SK-N-SH treated with all-trans-retinoic acid at 6 μM for 48 hours (cell line): ENCODE results near the gene CCNB3.

Source experiments
- ATAC-seq: fragments of 200-7000 bp; cut with Tn5 transposase; 3 replicates; pipeline ENCODE4 v1.9.1; 2020; ENCODE audit warnings: mild to moderate bottlenecking, moderate library complexity
- ARNTL ChIP-seq: fragments of 450-650 bp; formaldehyde crosslinking; IDR thresholded peaks from 2 replicates; pipeline ENCODE4 v1.5.0; 2020; ENCODE audit warnings: low read depth, mild to moderate bottlenecking, moderate library complexity, borderline replicate concordance
- BACH2 ChIP-seq: fragments of 250-450 bp; sonication (Bioruptor Pico); IDR thresholded peaks from 2 replicates; pipeline ENCODE4 v1.9.0; 2021; ENCODE audit warnings: mild to moderate bottlenecking, borderline replicate concordance
- CSDC2 ChIP-seq: fragments of 250-450 bp; sonication (Bioruptor Pico); IDR thresholded peaks from 2 replicates; pipeline ENCODE4 v1.5.0; 2020; ENCODE audit warnings: mild to moderate bottlenecking, moderate library complexity
- CSRNP3 ChIP-seq: fragments of 250-450 bp; sonication (Bioruptor Pico); IDR thresholded peaks from 2 replicates; pipeline ENCODE4 v1.5.1; 2021; ENCODE audit warnings: mild to moderate bottlenecking, moderate library complexity
- ESRRG ChIP-seq: fragments of 250-450 bp; sonication (Bioruptor Pico); IDR thresholded peaks from 2 replicates; pipeline ENCODE4 v1.6.1; 2021; ENCODE audit warnings: mild to moderate bottlenecking
- GLIS3 ChIP-seq: fragments of 250-450 bp; sonication (Bioruptor Pico); IDR thresholded peaks from 2 replicates; pipeline ENCODE4 v1.5.0; 2020; ENCODE audit warnings: mild to moderate bottlenecking, moderate library complexity
- ISL1 ChIP-seq: fragments of 250-450 bp; sonication (Bioruptor Pico); IDR thresholded peaks from 2 replicates; pipeline ENCODE4 v2.1.2; 2022; ENCODE audit warnings: mild to moderate bottlenecking, moderate library complexity
- OSR1 ChIP-seq: fragments of 250-450 bp; sonication (Bioruptor Pico); IDR thresholded peaks from 2 replicates; pipeline ENCODE4 v1.8.0; 2022; ENCODE audit warnings: moderate library complexity, mild to moderate bottlenecking, inconsistent platforms
- PPARA ChIP-seq: fragments of 250-450 bp; sonication (Bioruptor Pico); IDR thresholded peaks from 2 replicates; pipeline ENCODE4 v1.5.0; 2020; ENCODE audit warnings: mild to moderate bottlenecking, borderline replicate concordance
- RARB ChIP-seq: fragments of 250-450 bp; sonication (Bioruptor Pico); IDR thresholded peaks from 2 replicates; pipeline ENCODE4 v1.8.0; 2021; ENCODE audit warnings: mild to moderate bottlenecking, moderate library complexity
- SNAI2 ChIP-seq: fragments of 250-450 bp; sonication (Bioruptor Pico); IDR thresholded peaks from 2 replicates; pipeline ENCODE4 v1.5.0; 2020; ENCODE audit warnings: mild to moderate bottlenecking, moderate library complexity
- TCF4 ChIP-seq: fragments of 250-450 bp; sonication (Bioruptor Pico); IDR thresholded peaks from 2 replicates; pipeline ENCODE4 v1.8.0; 2021; ENCODE audit warnings: mild to moderate bottlenecking, moderate library complexity, borderline replicate concordance
- TOX ChIP-seq: fragments of 250-450 bp; sonication (Bioruptor Pico); IDR thresholded peaks from 2 replicates; pipeline ENCODE4 v1.8.0; 2021; ENCODE audit warnings: mild to moderate bottlenecking, moderate library complexity, borderline replicate concordance
- TSHZ2 ChIP-seq: fragments of 250-450 bp; sonication (Bioruptor Pico); IDR thresholded peaks from 2 replicates; pipeline ENCODE4 v1.5.0; 2020; ENCODE audit warnings: mild to moderate bottlenecking, moderate library complexity
- ZC3H10 ChIP-seq: fragments of 250-450 bp; sonication (Bioruptor Pico); IDR thresholded peaks from 2 replicates; pipeline ENCODE4 v1.5.1; 2021; ENCODE audit warnings: mild to moderate bottlenecking, moderate library complexity
- ZFP3 ChIP-seq: fragments of 250-450 bp; sonication (Bioruptor Pico); IDR thresholded peaks from 2 replicates; pipeline ENCODE4 v1.5.0; 2020; ENCODE audit warnings: mild to moderate bottlenecking, moderate library complexity
- ZFP30 ChIP-seq: fragments of 450-650 bp; formaldehyde crosslinking; IDR thresholded peaks from 2 replicates; pipeline ENCODE4 v1.5.0; 2022; ENCODE audit warnings: mild to moderate bottlenecking, moderate library complexity
- ZNF565 ChIP-seq: fragments of 450-650 bp; formaldehyde crosslinking; conservative IDR thresholded peaks from 2 replicates; pipeline ENCODE4 v1.5.0; 2020; ENCODE audit warnings: low read depth, mild to moderate bottlenecking, moderate library complexity
- ZNF70 ChIP-seq: fragments of 450-650 bp; formaldehyde crosslinking; IDR thresholded peaks from 2 replicates; pipeline ENCODE4 v1.5.0; 2020; ENCODE audit warnings: mild to moderate bottlenecking, moderate library complexity
- ZNF8 ChIP-seq: fragments of 450-650 bp; formaldehyde crosslinking; IDR thresholded peaks from 2 replicates; pipeline ENCODE4 v1.5.0; 2020; ENCODE audit warnings: mild to moderate bottlenecking, moderate library complexity
- TF ChIP-seq, protein P1 (sequence below): fragments of 250-450 bp; sonication (Bioruptor Pico); IDR thresholded peaks from 2 replicates; pipeline ENCODE4 v1.5.1; 2020; ENCODE audit warnings: low read depth, mild to moderate bottlenecking, moderate library complexity
- TF ChIP-seq, protein P2 (sequence below): fragments of 250-450 bp; sonication (Bioruptor Pico); IDR thresholded peaks from 2 replicates; pipeline ENCODE4 v1.8.0; 2020; ENCODE audit warnings: mild to moderate bottlenecking, moderate library complexity, borderline replicate concordance

The CCNB3 gene

DNA sequence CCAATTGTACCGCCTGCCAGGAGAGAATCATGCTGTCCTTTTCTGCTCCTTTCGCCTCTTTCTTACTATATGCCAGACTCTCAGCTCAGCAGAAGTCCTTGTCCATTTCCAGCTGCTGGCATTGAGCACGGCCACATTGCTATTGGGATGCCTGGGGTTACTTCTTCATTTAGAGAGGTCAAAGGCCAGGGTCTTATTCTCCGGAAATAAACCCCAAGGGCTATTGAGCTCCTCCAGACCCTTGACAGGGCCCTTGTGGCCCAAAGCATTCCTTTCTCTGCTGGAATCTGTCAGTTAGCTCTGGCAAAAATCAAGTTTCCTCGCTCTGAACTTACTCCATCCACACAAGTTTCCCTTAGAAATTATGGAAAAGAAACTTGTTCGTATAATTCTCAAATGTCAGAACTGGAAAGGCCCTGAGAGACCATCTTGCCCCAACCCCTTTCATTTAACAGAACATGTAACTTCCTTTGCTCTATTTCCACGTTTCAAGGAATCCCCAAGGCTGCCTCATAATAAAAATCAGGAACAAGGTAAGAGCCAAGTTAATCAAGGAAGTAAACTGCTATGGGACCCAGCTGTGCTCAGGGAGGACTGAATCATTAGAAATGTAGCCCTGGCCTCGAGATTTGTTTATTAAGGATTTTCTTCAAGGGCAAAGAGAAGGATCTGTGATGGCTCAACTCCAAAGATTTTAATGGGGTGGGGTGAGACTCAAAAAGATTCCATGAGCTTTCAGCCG is 15.5 kb upstream of the CCNB3 start:
- TF ChIP-seq TCF4, result no peak
- no peak for TF ChIP-seq ZNF8 (CRISPR knock-in tag)
- no peak for TF ChIP-seq ZFP3
- TF ChIP-seq ZNF565 (CRISPR knock-in tag), result no peak
- TF ChIP-seq, protein P1, sequence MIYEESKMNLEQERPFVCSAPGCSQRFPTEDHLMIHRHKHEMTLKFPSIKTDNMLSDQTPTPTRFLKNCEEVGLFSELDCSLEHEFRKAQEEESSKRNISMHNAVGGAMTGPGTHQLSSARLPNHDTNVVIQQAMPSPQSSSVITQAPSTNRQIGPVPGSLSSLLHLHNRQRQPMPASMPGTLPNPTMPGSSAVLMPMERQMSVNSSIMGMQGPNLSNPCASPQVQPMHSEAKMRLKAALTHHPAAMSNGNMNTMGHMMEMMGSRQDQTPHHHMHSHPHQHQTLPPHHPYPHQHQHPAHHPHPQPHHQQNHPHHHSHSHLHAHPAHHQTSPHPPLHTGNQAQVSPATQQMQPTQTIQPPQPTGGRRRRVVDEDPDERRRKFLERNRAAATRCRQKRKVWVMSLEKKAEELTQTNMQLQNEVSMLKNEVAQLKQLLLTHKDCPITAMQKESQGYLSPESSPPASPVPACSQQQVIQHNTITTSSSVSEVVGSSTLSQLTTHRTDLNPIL (CRISPR knock-in tag), result no peak
- TF ChIP-seq CSRNP3 (CRISPR knock-in tag), result no peak
- no peak for TF ChIP-seq ZC3H10 (CRISPR knock-in tag)
- no peak for TF ChIP-seq OSR1 (CRISPR knock-in tag)
- no peak for TF ChIP-seq ESRRG (CRISPR knock-in tag)
- TF ChIP-seq TSHZ2 (CRISPR knock-in tag), result no peak
- TF ChIP-seq ISL1 (CRISPR knock-in tag), result no peak
- TF ChIP-seq CSDC2 (CRISPR knock-in tag), result no peak
- no peak for TF ChIP-seq BACH2
- TF ChIP-seq SNAI2 (CRISPR knock-in tag), result no peak
- no peak for TF ChIP-seq RARB (CRISPR knock-in tag)
- TF ChIP-seq GLIS3 (CRISPR knock-in tag), result no peak
- no peak for ATAC-seq

- TF ChIP-seq CSRNP3 (CRISPR knock-in tag) (no peak), ZNF70 (CRISPR knock-in tag) (no peak), ZFP30 (no peak), ARNTL (CRISPR knock-in tag) (no peak)
- ATAC-seq, result no peak
Measured at GRCh38 chrX:50198348-50198747, 6.2 kb upstream of the CCNB3 start.

DNA sequence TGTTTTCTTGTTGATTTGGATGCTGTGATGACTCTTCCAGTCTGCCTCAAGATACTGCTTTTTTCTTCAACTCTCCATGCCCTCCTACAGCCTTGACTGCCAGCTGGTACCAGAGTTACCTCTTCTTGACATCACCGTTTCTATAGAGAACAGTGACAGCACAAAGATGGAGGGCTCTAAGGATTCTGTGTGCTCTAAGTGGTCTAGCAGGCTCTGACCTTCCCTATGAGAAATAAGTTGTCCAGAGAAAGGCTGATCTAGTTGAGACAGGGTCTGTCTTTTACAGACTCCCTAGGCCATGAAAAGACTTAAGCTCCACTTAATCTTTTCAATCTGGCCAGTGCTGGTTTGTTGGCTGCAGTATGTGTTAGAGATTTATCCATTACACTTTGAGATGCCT is 3.7 kb upstream of the CCNB3 start, which contains the start of gene AKAP4:
Gene AKAP4 (minus strand): TSS at position 101 of the 400 bp plus-strand sequence. CDS start 118 bp downstream, outside the sequence.
- no peak for ATAC-seq
- TF ChIP-seq PPARA (no peak), TOX (no peak), ESRRG (CRISPR knock-in tag) (no peak), GLIS3 (CRISPR knock-in tag) (no peak), RARB (CRISPR knock-in tag) (no peak), SNAI2 (CRISPR knock-in tag) (no peak), TCF4 (no peak), ZFP3 (no peak)
- TF ChIP-seq, protein P2, sequence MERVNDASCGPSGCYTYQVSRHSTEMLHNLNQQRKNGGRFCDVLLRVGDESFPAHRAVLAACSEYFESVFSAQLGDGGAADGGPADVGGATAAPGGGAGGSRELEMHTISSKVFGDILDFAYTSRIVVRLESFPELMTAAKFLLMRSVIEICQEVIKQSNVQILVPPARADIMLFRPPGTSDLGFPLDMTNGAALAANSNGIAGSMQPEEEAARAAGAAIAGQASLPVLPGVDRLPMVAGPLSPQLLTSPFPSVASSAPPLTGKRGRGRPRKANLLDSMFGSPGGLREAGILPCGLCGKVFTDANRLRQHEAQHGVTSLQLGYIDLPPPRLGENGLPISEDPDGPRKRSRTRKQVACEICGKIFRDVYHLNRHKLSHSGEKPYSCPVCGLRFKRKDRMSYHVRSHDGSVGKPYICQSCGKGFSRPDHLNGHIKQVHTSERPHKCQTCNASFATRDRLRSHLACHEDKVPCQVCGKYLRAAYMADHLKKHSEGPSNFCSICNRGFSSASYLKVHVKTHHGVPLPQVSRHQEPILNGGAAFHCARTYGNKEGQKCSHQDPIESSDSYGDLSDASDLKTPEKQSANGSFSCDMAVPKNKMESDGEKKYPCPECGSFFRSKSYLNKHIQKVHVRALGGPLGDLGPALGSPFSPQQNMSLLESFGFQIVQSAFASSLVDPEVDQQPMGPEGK (CRISPR knock-in tag), result no peak
